ENCODE measurements around the gene PSMF1. TPM values are rescaled to one million over a fixed set of nuclear protein-coding genes. Genes with fewer than 3 reads are reported as not detected.

The PSMF1 gene
- total RNA-seq, 2 experiments from 2014 or later, result 143 to 178 TPM

Other genes starting within 250 kb of the PSMF1 start
- not detected for gene ANGPT4, start 202.3 kb upstream of the PSMF1 start, total RNA-seq
- not detected for gene RSPO4, start 116.3 kb upstream of the PSMF1 start, total RNA-seq
- gene TMEM74B, start 66.4 kb downstream of the PSMF1 start, total RNA-seq, result 1 to 10 TPM; 1.5 to 2.0 TPM
- gene C20orf202, start 84.9 kb downstream of the PSMF1 start, total RNA-seq, result not detected
- under 1 TPM in 1 of 2 experiments, not detected in 1; 0.32 TPM for gene RAD21L1, start 107.4 kb downstream of the PSMF1 start, total RNA-seq
- 1 to 10 TPM; 2.5 to 2.9 TPM for gene SNPH, start 147.7 kb downstream of the PSMF1 start, total RNA-seq
- 1 to 10 TPM; 2.8 to 3.2 TPM for gene SDCBP2, start 210.5 kb downstream of the PSMF1 start, total RNA-seq

Data from activated CD4-positive, alpha-beta T cell treated with anti-CD3 and anti-CD28 coated beads for 36 hours (primary cell).